Hepatocyte (in vitro differentiated cells): ENCODE measurements around the gene C19orf85. TPM values are rescaled to one million over a fixed set of nuclear protein-coding genes. Genes with fewer than 3 reads are reported as not detected.

ENCODE experiments used
- DNase-seq: peaks from one replicate; pipeline ENCODE4 v3.0.0-alpha.2; 2016; ENCODE audit warnings: low spot score
- H2AFZ ChIP-seq: fragments of 200-600 bp; sonication (generic); 2 replicates; pipeline ENCODE4 v1.6.0; 2016; ENCODE audit warnings: antibody characterized with exemption, mild to moderate bottlenecking
- H3K27ac ChIP-seq: fragments of 200-600 bp; sonication (generic); 2 replicates; pipeline ENCODE4 v1.5.1; 2016; ENCODE audit warnings: mild to moderate bottlenecking
- H3K27me3 ChIP-seq: fragments of 200-600 bp; sonication (generic); 2 replicates; pipeline ENCODE4 v1.6.1; 2016
- H3K36me3 ChIP-seq: fragments of 200-600 bp; sonication (generic); replicated peaks from 2 replicates; pipeline ENCODE4 v1.5.1; 2016; ENCODE audit warnings: low read depth; ENCODE audit not compliant: insufficient read depth
- H3K4me1 ChIP-seq: fragments of 200-600 bp; sonication (generic); 2 replicates; pipeline ENCODE4 v1.5.1; 2016; ENCODE audit warnings: mild to moderate bottlenecking, moderate library complexity; ENCODE audit not compliant: insufficient read depth
- H3K4me2 ChIP-seq: fragments of 200-600 bp; sonication (generic); 2 replicates; pipeline ENCODE4 v1.6.0; 2016
- H3K4me3 ChIP-seq: fragments of 200-600 bp; sonication (generic); 2 replicates; pipeline ENCODE4 v1.5.1; 2016; ENCODE audit warnings: mild to moderate bottlenecking
- H3K79me2 ChIP-seq: fragments of 200-600 bp; sonication (generic); 2 replicates; pipeline ENCODE4 v1.6.0; 2017; ENCODE audit warnings: mild to moderate bottlenecking
- H3K9me2 ChIP-seq: fragments of 200-600 bp; sonication (generic); replicated peaks from 2 replicates; pipeline ENCODE4 v1.6.0; 2017; ENCODE audit warnings: mild to moderate bottlenecking; ENCODE audit not compliant: insufficient read depth
- H3K9me3 ChIP-seq: fragments of 200-600 bp; sonication (generic); 2 replicates; pipeline ENCODE4 v1.5.1; 2016; ENCODE audit warnings: low read depth, mild to moderate bottlenecking
- H4K20me1 ChIP-seq: fragments of 200-600 bp; sonication (generic); 2 replicates; pipeline ENCODE4 v1.6.0; 2016; ENCODE audit warnings: mild to moderate bottlenecking; ENCODE audit not compliant: insufficient read depth, poor library complexity, severe bottlenecking
- CTCF ChIP-seq: fragments of 200-600 bp; sonication (generic); IDR thresholded peaks from 2 replicates; pipeline ENCODE4 v1.5.1; 2016; ENCODE audit warnings: antibody characterized with exemption, mild to moderate bottlenecking; ENCODE audit not compliant: poor library complexity
- EZH2 ChIP-seq: fragments of 200-600 bp; sonication (generic); IDR thresholded peaks from 2 replicates; pipeline ENCODE4 v1.6.1; 2016; ENCODE audit warnings: antibody characterized with exemption, mild to moderate bottlenecking, borderline replicate concordance
- EZH2phosphoT487 ChIP-seq: fragments of 200-600 bp; sonication (generic); IDR thresholded peaks from one replicate; pipeline ENCODE4 v1.6.1; 2018; ENCODE audit warnings: antibody characterized with exemption, mild to moderate bottlenecking, low read depth, moderate library complexity; ENCODE audit not compliant: unreplicated experiment, severe bottlenecking
- WGBS: methylation state at CpG from one replicate; pipeline ENCODE4 v1.1.6; 2016; ENCODE audit warnings: low lambda C conversion rate; ENCODE audit errors: missing lambda C conversion rate; 5-methylcytosine and 5-hydroxymethylcytosine counted together
- polyA plus RNA-seq: library from polyadenylated mRNA; unstranded; fragments of >200 nt; fragmentation: Nextera tagmentation; extraction: Ambion mirVana; gene quantifications from 2 replicates; pipeline ENCODE4 v1.2.1, GENCODE V29; 2016
- total RNA-seq: library from RNA; depleted of rRNA; stranded (reverse); fragments of >200 nt; gene quantifications from 2 replicates; pipeline ENCODE4 v1.2.3, GENCODE V29; 2014

The C19orf85 gene
- total and polyA plus RNA-seq, 2 experiments from 2014 or later, result not detected

- no peaks in the 10 kb centered on the region for H3K36me3 ChIP-seq
- H3K4me1 ChIP-seq, result peaks cover 25% of the 10 kb centered on the region
- no peak for DNase-seq
- peaks cover 3% of the 10 kb centered on the region for H3K79me2 ChIP-seq
- H4K20me1 ChIP-seq, result no peaks in the 10 kb centered on the region
- H3K27me3 ChIP-seq, result peaks cover 10% of the 10 kb centered on the region
- no peak overlapping the region for H3K4me3 ChIP-seq
- H3K27ac ChIP-seq, result no peak overlapping the region
- no peak for TF ChIP-seq EZH2phosphoT487
- no peak for TF ChIP-seq EZH2
- no peak for TF ChIP-seq CTCF
- no peak overlapping the region for H2AFZ ChIP-seq
- 66% methylated on average over 13 of the region's 21 CpGs for WGBS
- no peaks in the 10 kb centered on the region for H3K9me2 ChIP-seq
- no peaks in the 10 kb centered on the region for H3K9me3 ChIP-seq
- no peak overlapping the region for H3K4me2 ChIP-seq
Measured at GRCh38 chr19:55489711-55490477, 25.3 kb upstream of the C19orf85 start.

DNA sequence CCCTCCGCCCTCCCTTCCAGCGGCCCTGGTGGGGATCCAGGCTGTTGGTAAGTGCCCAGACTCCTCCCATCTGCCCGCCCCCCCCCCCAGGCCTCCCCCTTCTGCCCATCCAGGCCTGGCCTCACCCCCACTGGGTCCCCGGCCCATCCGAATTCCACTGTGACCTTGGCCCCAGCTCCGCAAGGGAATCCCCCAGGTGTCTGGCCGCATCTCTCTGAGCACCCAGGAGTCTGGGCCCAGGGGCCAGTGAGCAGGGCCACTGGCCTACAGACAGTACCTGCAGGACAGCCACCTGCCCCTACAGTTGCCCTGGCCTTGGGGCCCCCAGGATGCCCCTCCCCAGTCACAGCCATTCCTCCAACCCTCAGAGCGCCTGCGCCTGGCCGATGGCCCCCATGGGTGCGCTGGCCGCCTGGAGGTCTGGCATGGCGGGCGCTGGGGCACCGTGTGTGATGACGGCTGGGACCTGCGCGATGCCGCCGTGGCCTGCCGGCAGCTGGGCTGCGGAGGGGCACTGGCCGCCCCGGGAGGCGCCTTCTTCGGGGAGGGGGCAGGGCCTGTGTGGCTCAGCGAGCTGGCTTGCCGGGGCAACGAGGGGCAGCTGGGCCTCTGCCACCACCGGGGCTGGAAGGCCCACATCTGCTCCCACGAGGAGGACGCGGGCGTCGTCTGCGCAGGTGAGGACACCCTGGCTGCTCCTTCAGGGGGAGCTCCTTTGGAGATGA, 24.6 kb upstream of the C19orf85 start:
- Histone ChIP-seq H3K27ac (no peak overlapping the region), H3K27me3 (peaks cover 10% of the 10 kb centered on the region), H3K9me3 (no peaks in the 10 kb centered on the region), H4K20me1 (no peaks in the 10 kb centered on the region), H3K79me2 (peaks cover 8% of the 10 kb centered on the region), H2AFZ (no peak overlapping the region), H3K4me3 (no peak overlapping the region), H3K9me2 (no peaks in the 10 kb centered on the region), H3K4me1 (peaks cover 30% of the 10 kb centered on the region), H3K4me2 (no peak overlapping the region), H3K36me3 (no peaks in the 10 kb centered on the region)
- WGBS, result 86% methylated on average over 29 of the region's 36 CpGs
- TF ChIP-seq EZH2 (no peak), CTCF (no peak), EZH2phosphoT487 (no peak)
- DNase-seq, result no peak

DNA sequence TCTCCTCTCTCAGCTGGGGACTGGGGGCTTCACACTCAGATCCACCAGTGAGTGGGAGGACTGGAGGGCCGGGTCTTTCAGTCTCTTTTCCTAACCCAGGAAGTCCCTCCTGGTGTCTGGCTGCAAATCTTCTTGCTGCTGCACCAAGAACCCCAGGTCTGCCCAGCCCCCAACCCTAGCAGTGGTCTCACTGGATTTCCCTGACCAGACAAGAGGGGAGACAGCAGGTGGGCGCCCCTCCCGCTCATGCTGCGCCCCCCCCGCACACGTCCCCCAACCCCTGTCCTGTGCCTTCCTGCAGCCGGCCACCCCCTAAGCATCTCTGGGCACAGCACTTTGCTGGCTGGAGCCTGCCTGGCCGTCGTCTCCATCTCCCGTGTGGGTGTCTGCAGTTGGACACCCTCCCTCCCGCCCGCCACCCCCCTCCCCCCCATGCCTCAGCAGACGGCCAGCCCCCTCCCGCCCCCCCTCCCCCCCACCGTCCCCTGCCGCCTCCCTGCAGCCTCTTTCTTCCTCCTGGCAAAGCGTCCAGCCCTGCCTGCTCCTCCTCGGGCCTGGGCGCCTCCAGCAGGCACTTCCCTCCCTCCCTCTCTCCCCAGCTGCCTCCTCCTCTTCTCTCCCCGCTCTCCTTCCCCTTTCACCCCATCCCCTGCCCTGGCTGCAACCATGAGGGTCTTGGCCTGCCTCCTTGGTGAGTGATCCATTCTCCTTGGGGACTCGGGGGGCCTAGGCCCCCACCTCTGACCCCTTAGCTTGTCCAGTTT, 23.6 kb upstream of the C19orf85 start, which contains the start of gene SSC5D:
TSS of gene SSC5D (plus strand) at position 513 of the 764 bp plus-strand sequence. CDS start at position 667, 154 bp downstream.
- Histone ChIP-seq H3K9me3 (no peaks in the 10 kb centered on the region), H3K27me3 (peaks cover 10% of the 10 kb centered on the region), H4K20me1 (no peaks in the 10 kb centered on the region), H3K27ac (peak within 1 kb of the TSS; percentile 93), H2AFZ (no peak within 1 kb of the TSS), H3K79me2 (peaks cover 10% of the 10 kb centered on the region), H3K9me2 (no peaks in the 10 kb centered on the region), H3K4me3 (no peak within 1 kb of the TSS), H3K36me3 (no peaks in the 10 kb centered on the region), H3K4me1 (peaks cover 30% of the 10 kb centered on the region), H3K4me2 (peak within 1 kb of the TSS; percentile 94)
- DNase-seq, result no peak
- TF ChIP-seq CTCF, result no peak
- 8% methylated on average over 9 of the region's 21 CpGs for WGBS
